HL-60 (cell line): Measurements from ENCODE around the gene DAP.

Source experiments
- GABPA ChIP-seq: IDR thresholded peaks from 2 replicates; pipeline ENCODE4 v1.6.1; 2012; ENCODE audit warnings: low read depth
- POLR2AphosphoS5 ChIP-seq: IDR thresholded peaks from 2 replicates; pipeline ENCODE4 v1.6.1; 2012; ENCODE audit warnings: low read depth
- TF ChIP-seq, protein P1 (sequence below): IDR thresholded peaks from one replicate; pipeline ENCODE4 v1.5.1; 2011; ENCODE audit warnings: low read length, control low read depth, inconsistent platforms; ENCODE audit not compliant: insufficient read depth

DNA sequence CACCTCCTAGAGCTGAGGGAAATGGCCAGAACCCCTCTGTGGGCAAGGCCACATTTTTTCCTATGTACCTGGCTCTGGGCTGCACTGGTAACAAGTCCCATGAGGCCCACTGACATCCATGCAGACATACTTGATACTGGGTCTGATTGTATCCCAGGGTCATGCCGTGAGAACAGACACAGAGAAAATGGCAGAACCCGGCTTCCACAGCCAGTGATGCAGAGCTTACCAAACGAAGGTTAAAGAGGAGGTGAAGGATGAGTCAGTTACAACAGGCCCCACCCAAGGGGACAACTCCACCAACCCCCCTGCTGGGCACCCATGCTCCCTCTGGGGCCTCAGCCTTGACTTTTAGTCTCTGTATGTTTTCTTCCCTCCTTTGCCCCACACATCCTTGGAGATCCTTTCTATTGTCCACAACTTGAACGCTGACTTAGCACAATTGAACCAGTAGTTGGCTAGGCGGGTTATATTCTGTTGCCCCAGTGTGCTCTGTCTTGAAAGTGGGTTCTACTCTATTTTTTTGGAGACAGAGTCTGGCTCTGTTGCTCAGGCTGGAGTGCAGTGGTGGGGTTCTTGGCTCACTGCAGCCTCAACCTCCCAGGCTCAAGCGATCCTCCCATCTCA, 93.5 kb downstream of the DAP start:
- TF ChIP-seq POLR2AphosphoS5 = no peak
- TF ChIP-seq, protein P1, sequence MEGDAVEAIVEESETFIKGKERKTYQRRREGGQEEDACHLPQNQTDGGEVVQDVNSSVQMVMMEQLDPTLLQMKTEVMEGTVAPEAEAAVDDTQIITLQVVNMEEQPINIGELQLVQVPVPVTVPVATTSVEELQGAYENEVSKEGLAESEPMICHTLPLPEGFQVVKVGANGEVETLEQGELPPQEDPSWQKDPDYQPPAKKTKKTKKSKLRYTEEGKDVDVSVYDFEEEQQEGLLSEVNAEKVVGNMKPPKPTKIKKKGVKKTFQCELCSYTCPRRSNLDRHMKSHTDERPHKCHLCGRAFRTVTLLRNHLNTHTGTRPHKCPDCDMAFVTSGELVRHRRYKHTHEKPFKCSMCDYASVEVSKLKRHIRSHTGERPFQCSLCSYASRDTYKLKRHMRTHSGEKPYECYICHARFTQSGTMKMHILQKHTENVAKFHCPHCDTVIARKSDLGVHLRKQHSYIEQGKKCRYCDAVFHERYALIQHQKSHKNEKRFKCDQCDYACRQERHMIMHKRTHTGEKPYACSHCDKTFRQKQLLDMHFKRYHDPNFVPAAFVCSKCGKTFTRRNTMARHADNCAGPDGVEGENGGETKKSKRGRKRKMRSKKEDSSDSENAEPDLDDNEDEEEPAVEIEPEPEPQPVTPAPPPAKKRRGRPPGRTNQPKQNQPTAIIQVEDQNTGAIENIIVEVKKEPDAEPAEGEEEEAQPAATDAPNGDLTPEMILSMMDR = no peak
- no peak for TF ChIP-seq GABPA
